ENCODE data around the gene PDE4D. TPM values are rescaled to one million over a fixed set of nuclear protein-coding genes. Genes with fewer than 3 reads are reported as not detected.

Gene PDE4D
- total and polyA plus RNA-seq, 2 experiments from 2014 or later: 21.9 to 54.2 TPM

- H3K4me3 ChIP-seq: no peak overlapping the region
- no peak overlapping the region for H3K27ac ChIP-seq
- no peaks in the 10 kb centered on the region for H3K9me3 ChIP-seq (ENCODE audit: low read depth)
- no peaks in the 10 kb centered on the region for H3K36me3 ChIP-seq
- no peak for DNase-seq (ENCODE audit: low read depth in 1 of 2, low spot score in 1 of 2)
- TF ChIP-seq CTCF (IDR thresholded peaks at IDR 0.05; ENCODE audit: low read depth, low read length): no peak
- no peaks in the 10 kb centered on the region for H3K27me3 ChIP-seq
- no peaks in the 10 kb centered on the region for H3K4me1 ChIP-seq (ENCODE audit: low read depth)
Measured at GRCh38 chr5:59197911-59198310, 695.6 kb downstream of the PDE4D start.

- peak; percentile 10 to 94 for DNase-seq (ENCODE audit: low read depth in 1 of 2, low spot score in 1 of 2)
- Histone ChIP-seq H3K4me1 (ENCODE audit: low read depth) (peaks cover 18% of the 10 kb centered on the region), H3K9me3 (ENCODE audit: low read depth) (no peaks in the 10 kb centered on the region), H3K36me3 (no peaks in the 10 kb centered on the region), H3K27ac (peak overlapping the region; percentile 19), H3K4me3 (no peak overlapping the region), H3K27me3 (no peaks in the 10 kb centered on the region)
- no peak for TF ChIP-seq CTCF (IDR thresholded peaks at IDR 0.05; ENCODE audit: low read depth, low read length)
Measured at GRCh38 chr5:59193616-59194319, 699.8 kb downstream of the PDE4D start.

GRCh38 chr5:59190746-59191145, 702.8 kb downstream of the PDE4D start:
- no peak for TF ChIP-seq CTCF (IDR thresholded peaks at IDR 0.05; ENCODE audit: low read depth, low read length)
- Histone ChIP-seq H3K4me1 (ENCODE audit: low read depth) (peaks cover 27% of the 10 kb centered on the region), H3K27me3 (no peaks in the 10 kb centered on the region), H3K36me3 (no peaks in the 10 kb centered on the region), H3K9me3 (ENCODE audit: low read depth) (no peaks in the 10 kb centered on the region), H3K4me3 (no peak overlapping the region), H3K27ac (no peak overlapping the region)
- no peak for DNase-seq (ENCODE audit: low read depth in 1 of 2, low spot score in 1 of 2)

- peaks cover 27% of the 10 kb centered on the region for H3K4me1 ChIP-seq (ENCODE audit: low read depth)
- peak; percentile 9 to 67 for DNase-seq (ENCODE audit: low read depth in 1 of 2, low spot score in 1 of 2)
- no peaks in the 10 kb centered on the region for H3K9me3 ChIP-seq (ENCODE audit: low read depth)
- no peaks in the 10 kb centered on the region for H3K27me3 ChIP-seq
- peak overlapping the region; percentile 75 for H3K27ac ChIP-seq
- no peaks in the 10 kb centered on the region for H3K36me3 ChIP-seq
- no peak for TF ChIP-seq CTCF (IDR thresholded peaks at IDR 0.05; ENCODE audit: low read depth, low read length)
- H3K4me3 ChIP-seq: no peak overlapping the region
Measured at GRCh38 chr5:59189472-59190244, 703.9 kb downstream of the PDE4D start.

- peaks cover 3% of the 10 kb centered on the region for H3K36me3 ChIP-seq
- peaks cover 27% of the 10 kb centered on the region for H3K4me1 ChIP-seq (ENCODE audit: low read depth)
- no peaks in the 10 kb centered on the region for H3K9me3 ChIP-seq (ENCODE audit: low read depth)
- no peak overlapping the region for H3K4me3 ChIP-seq
- DNase-seq (ENCODE audit: low read depth in 1 of 2, low spot score in 1 of 2): peak; percentile 84 to 88
- H3K27ac ChIP-seq: no peak overlapping the region
- peak; percentile 52 for TF ChIP-seq CTCF (IDR thresholded peaks at IDR 0.05; ENCODE audit: low read depth, low read length)
- H3K27me3 ChIP-seq: no peaks in the 10 kb centered on the region
Measured at GRCh38 chr5:59188419-59189225, 704.9 kb downstream of the PDE4D start.

All from cardiac muscle cell (in vitro differentiated cells and primary cell).